A673 (cell line): ENCODE measurements around the gene HSPA6. TPM values are rescaled to one million over a fixed set of nuclear protein-coding genes. Genes with fewer than 3 reads are reported as not detected.

ENCODE experiments used
- BruUV-seq: library from RNA; stranded (reverse); fragments of 400-500 nt; replicated peaks from 2 replicates; lab custom pipeline; 2021; lab: Mats Ljungman, UMichigan
- CTCF ChIA-PET: fragments of 300-600 bp; sonication (Branson Sonifier 250); formaldehyde crosslinking; loops from one replicate; lab custom pipeline; 2022; ENCODE audit warnings: antibody characterized with exemption; lab: Charles Lee
- POLR2A ChIA-PET: fragments of 300-600 bp; sonication (Branson Sonifier 250); formaldehyde crosslinking; loops from one replicate; lab custom pipeline; 2022; ENCODE audit warnings: antibody characterized with exemption; ENCODE audit not compliant: low non-redundant PET; lab: Charles Lee
- DNase-seq: peaks from one replicate; pipeline ENCODE4 v3.0.0-alpha.2; 2015; ENCODE audit warnings: low spot score
- H3K27ac ChIP-seq: fragments of 200-600 bp; sonication (generic); 2 replicates; pipeline ENCODE4 v1.5.1; 2016; ENCODE audit warnings: mixed run types, low read depth, mild to moderate bottlenecking, mixed read lengths, antibody characterized with exemption, low read length; ENCODE audit not compliant: poor library complexity, severe bottlenecking
- H3K27me3 ChIP-seq: fragments of 200-600 bp; sonication (generic); replicated peaks from 2 replicates; pipeline ENCODE4 v1.6.1; 2017; ENCODE audit warnings: mixed run types, low read depth, mild to moderate bottlenecking, mixed read lengths, antibody characterized with exemption, low read length; ENCODE audit not compliant: insufficient read depth, poor library complexity
- H3K36me3 ChIP-seq: fragments of 200-600 bp; sonication (generic); 2 replicates; pipeline ENCODE4 v1.6.1; 2016; ENCODE audit warnings: mixed run types, mild to moderate bottlenecking, mixed read lengths, antibody characterized with exemption, low read length; ENCODE audit not compliant: insufficient read depth, poor library complexity, severe bottlenecking
- H3K4me1 ChIP-seq: fragments of 200-600 bp; sonication (generic); 2 replicates; pipeline ENCODE4 v1.6.1; 2017; ENCODE audit warnings: mixed run types, mild to moderate bottlenecking, mixed read lengths, antibody characterized with exemption, low read length; ENCODE audit not compliant: insufficient read depth, poor library complexity, severe bottlenecking
- H3K4me3 ChIP-seq: fragments of 200-600 bp; sonication (generic); 2 replicates; pipeline ENCODE4 v1.5.1; 2016; ENCODE audit warnings: low read depth, mixed run types, mild to moderate bottlenecking, mixed read lengths, low read length; ENCODE audit not compliant: poor library complexity, severe bottlenecking
- H3K9me3 ChIP-seq: fragments of 200-600 bp; sonication (generic); 2 replicates; pipeline ENCODE4 v1.6.1; 2016; ENCODE audit warnings: mixed run types, low read depth, mild to moderate bottlenecking, mixed read lengths, antibody characterized with exemption, low read length; ENCODE audit not compliant: poor library complexity, severe bottlenecking
- CTCF ChIP-seq: fragments of 300-800, 200-600 bp; sonication (generic); conservative IDR thresholded peaks from 2 replicates; pipeline ENCODE4 v1.5.1; 2017; ENCODE audit warnings: low read depth, mild to moderate bottlenecking, antibody characterized with exemption, low read length, moderate library complexity, mixed read lengths
- EZH2 ChIP-seq: fragments of 200-600 bp; sonication (generic); IDR thresholded peaks from 2 replicates; pipeline ENCODE4 v1.6.1; 2017; ENCODE audit warnings: borderline replicate concordance, low read depth, mild to moderate bottlenecking, mixed read lengths, antibody characterized with exemption, low read length; ENCODE audit not compliant: poor library complexity, severe bottlenecking
- intact Hi-C: fragments of 100-400 bp; cut with micrococcal nuclease; formaldehyde crosslinking; loops from one replicate; pipeline ENCODE4 v1.10.0; 2022; ENCODE audit not compliant: unreplicated experiment
- total RNA-seq: library from RNA; stranded (reverse); gene quantifications from 2 replicates; pipeline ENCODE4 v1.2.3, GENCODE V29; 2021

HSPA6 gene
- total RNA-seq, 1 experiment from 2014 or later, result 0.28 TPM

DNA sequence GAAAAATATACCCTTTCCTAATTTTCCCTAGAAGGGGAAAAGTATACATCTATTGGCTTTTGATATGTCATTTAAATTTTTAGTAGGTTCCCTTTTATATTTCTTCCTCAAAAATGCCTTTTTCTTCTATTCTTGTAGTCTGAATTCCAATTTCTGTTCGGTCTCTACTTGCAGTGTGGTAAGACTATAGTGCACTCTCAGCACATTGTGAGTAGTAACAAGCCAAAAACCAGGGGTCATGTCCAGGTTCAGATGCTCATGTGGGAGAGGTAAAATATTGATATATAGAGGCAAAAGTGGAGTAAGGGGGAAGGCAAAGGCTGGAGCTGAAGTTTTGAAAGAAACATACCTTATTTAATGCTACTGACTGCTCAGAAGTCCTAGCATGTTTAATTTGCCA, 23.1 kb upstream of the HSPA6 start:
- no peak overlapping the region for H3K4me3 ChIP-seq
- H3K36me3 ChIP-seq, result no peaks in the 10 kb centered on the region
- no peaks in the 10 kb centered on the region for H3K9me3 ChIP-seq
- TF ChIP-seq EZH2, result no peak
- TF ChIP-seq CTCF, result no peak
- BruUV-seq, result no TSS peak
- peaks cover 8% of the 10 kb centered on the region for H3K4me1 ChIP-seq
- POLR2A ChIA-PET, result no interaction called here
- peaks cover 8% of the 10 kb centered on the region for H3K27me3 ChIP-seq
- no peak overlapping the region for H3K27ac ChIP-seq
- intact Hi-C loops, result no loop called here
- CTCF ChIA-PET, result no interaction called here
- no peak for DNase-seq

- Histone ChIP-seq H3K27me3 (peaks cover 8% of the 10 kb centered on the region), H3K4me1 (peaks cover 17% of the 10 kb centered on the region), H3K36me3 (no peaks in the 10 kb centered on the region), H3K27ac (no peak overlapping the region), H3K9me3 (no peaks in the 10 kb centered on the region), H3K4me3 (no peak overlapping the region)
- CTCF ChIA-PET, result no interaction called here
- POLR2A ChIA-PET, result no interaction called here
- no TSS peak for BruUV-seq
- intact Hi-C loops, result no loop called here
- DNase-seq, result no peak
- no peak for TF ChIP-seq EZH2
- no peak for TF ChIP-seq CTCF
Observed at GRCh38 chr1:161502181-161502580, 22.2 kb upstream of the HSPA6 start.

DNA sequence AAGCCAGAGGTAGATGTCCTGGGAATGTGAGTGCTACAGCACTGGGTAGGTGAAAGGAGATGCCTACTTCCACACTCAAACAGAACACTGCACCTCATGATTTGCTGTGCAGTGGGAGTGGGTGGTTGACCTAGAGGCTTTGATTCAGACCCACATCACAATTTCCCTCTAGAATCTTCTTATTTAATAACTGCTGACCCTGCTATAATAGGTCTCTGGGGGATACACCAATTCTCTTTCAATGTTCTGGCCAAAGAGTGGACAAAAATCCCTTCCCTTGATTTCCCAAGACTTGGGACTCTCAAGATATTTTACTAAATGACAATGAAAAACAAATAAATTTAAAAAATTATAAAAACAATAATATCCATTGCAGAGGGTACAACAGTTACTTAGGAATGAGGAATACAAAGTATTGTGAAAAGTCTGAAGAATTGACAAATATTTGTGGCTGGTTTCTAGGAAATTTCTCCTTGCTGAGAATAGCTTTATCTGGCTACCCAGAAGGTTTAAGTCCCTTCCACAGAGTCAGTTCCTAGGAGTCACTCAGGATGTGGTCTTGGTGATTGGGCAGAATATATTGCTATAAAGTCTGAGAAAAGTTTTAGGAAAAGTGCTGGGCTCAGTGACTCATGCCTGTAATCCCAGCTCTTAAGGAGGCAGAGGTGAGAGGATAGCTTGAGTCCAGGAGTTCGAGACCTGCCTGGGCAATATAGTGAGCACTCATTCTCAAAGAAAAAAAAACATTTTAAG, 21.5 kb upstream of the HSPA6 start:
- Histone ChIP-seq H3K9me3 (no peaks in the 10 kb centered on the region), H3K36me3 (no peaks in the 10 kb centered on the region), H3K27me3 (peaks cover 2% of the 10 kb centered on the region), H3K27ac (no peak overlapping the region), H3K4me1 (peaks cover 21% of the 10 kb centered on the region), H3K4me3 (no peak overlapping the region)
- DNase-seq, result no peak
- POLR2A ChIA-PET, result no interaction called here
- CTCF ChIA-PET, result no interaction called here
- no peak for TF ChIP-seq CTCF
- no peak for TF ChIP-seq EZH2
- intact Hi-C loops, result no loop called here
- no TSS peak for BruUV-seq
